IgD-negative memory B cell (primary cell): ENCODE data around the gene SPDYE2B. TPM values are rescaled to one million over a fixed set of nuclear protein-coding genes. Genes with fewer than 3 reads are reported as not detected.
A peak's percentile ranks its signal among the peaks of the same experiment; 100 is the strongest.
"Not testable (repeated sequence)": the region's sequence is repeated elsewhere in the genome, so short reads cannot be mapped to it uniquely, and the experiment has no call there.

ENCODE experiments used
- H3K27ac Mint-ChIP-seq, 3 donors: one replicate each; pipeline ENCODE4 v1.8.0; 2020 to 2022; ENCODE audit warnings: mild to moderate bottlenecking in 3 of 3, mixed read lengths in 3 of 3, moderate library complexity in 1 of 3
- H3K27me3 Mint-ChIP-seq: one replicate; pipeline ENCODE4 v1.8.0; 2021; ENCODE audit warnings: mixed read lengths
- H3K36me3 Mint-ChIP-seq: one replicate; pipeline ENCODE4 v1.8.0; 2020; ENCODE audit warnings: mild to moderate bottlenecking, mixed read lengths
- H3K4me1 Mint-ChIP-seq, 3 donors: one replicate each; pipeline ENCODE4 v1.8.0; 2020 to 2022; ENCODE audit warnings: mixed read lengths in 3 of 3, mild to moderate bottlenecking in 1 of 3
- H3K4me3 Mint-ChIP-seq, 4 donors: one replicate each; pipeline ENCODE4 v1.8.0; 2020 to 2022; ENCODE audit warnings: mild to moderate bottlenecking in 4 of 4, mixed read lengths in 4 of 4, moderate library complexity in 3 of 4
- H3K9me3 Mint-ChIP-seq, 3 donors: one replicate each; pipeline ENCODE4 v1.8.0; 2020 to 2021; ENCODE audit warnings: mixed read lengths in 3 of 3, mild to moderate bottlenecking in 1 of 3
- polyA plus RNA-seq: library from polyadenylated mRNA; unstranded; fragments of 300-500 nt; fragmentation: Illumina TruSeq; gene quantifications from one replicate; pipeline ENCODE4 v1.2.3, GENCODE V29; 2021

The SPDYE2B gene
- polyA plus RNA-seq, 1 donor from 2014 or later: not detected

- not testable (repeated sequence) for H3K27ac Mint-ChIP-seq, H3K36me3 Mint-ChIP-seq, H3K9me3 Mint-ChIP-seq, H3K27me3 Mint-ChIP-seq, H3K4me1 Mint-ChIP-seq, H3K4me3 Mint-ChIP-seq
These were observed 22.7 kb upstream of the SPDYE2B start for GRCh38 chr7:102627271-102627904.

GRCh38 chr7:102630622-102631021, 19.5 kb upstream of the SPDYE2B start:
- not testable (repeated sequence) for H3K9me3 Mint-ChIP-seq, H3K27me3 Mint-ChIP-seq, H3K4me3 Mint-ChIP-seq, H3K4me1 Mint-ChIP-seq, H3K27ac Mint-ChIP-seq, H3K36me3 Mint-ChIP-seq

GRCh38 chr7:102634299-102634698, 15.8 kb upstream of the SPDYE2B start:
- H3K36me3 Mint-ChIP-seq, H3K9me3 Mint-ChIP-seq, H3K4me3 Mint-ChIP-seq, H3K27ac Mint-ChIP-seq, H3K27me3 Mint-ChIP-seq, H3K4me1 Mint-ChIP-seq: not testable (repeated sequence)

DNA sequence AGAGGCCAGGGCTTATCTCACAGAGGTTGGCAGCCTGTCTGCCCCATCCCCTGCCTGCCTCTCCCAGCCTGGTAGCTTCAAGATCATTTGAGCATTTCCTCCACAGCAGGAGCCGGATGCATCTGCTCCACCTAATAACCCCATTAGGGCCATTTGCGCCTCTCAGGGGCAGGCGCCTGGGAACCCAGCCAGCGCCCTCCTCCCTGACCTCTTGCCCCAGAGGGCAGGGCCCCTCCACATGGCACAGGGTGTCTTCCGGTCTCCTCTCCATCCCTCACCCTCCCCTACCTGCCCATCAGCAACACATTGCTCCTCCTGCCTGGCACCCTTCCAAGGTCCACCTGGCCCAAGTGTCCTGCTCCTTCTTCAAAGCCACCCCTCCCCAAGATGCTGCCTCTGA, 14.8 kb upstream of the SPDYE2B start:
- H3K4me3 Mint-ChIP-seq, H3K9me3 Mint-ChIP-seq, H3K27me3 Mint-ChIP-seq, H3K36me3 Mint-ChIP-seq, H3K4me1 Mint-ChIP-seq, H3K27ac Mint-ChIP-seq: not testable (repeated sequence)

DNA sequence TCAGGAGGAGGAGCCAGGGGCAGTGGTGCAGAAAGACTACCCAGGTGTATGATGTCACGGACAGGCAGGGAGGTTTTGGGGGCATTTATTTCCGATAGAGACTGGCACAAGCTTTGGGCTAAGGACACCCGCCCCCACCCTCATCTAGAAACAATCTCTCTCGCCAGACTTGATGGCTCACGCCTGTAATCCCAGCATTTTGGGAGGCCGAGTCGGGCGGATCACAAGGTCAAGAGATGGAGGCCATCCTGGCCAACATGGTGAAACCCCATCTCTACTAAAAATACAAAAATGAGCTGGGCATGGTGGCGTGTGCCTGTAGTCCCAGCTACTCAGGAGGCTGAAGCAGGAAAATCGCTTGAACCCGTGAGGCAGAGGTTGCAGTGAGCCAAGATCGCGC, 13.2 kb upstream of the SPDYE2B start:
- not testable (repeated sequence) for H3K36me3 Mint-ChIP-seq, H3K27ac Mint-ChIP-seq, H3K4me1 Mint-ChIP-seq, H3K9me3 Mint-ChIP-seq, H3K27me3 Mint-ChIP-seq, H3K4me3 Mint-ChIP-seq

DNA sequence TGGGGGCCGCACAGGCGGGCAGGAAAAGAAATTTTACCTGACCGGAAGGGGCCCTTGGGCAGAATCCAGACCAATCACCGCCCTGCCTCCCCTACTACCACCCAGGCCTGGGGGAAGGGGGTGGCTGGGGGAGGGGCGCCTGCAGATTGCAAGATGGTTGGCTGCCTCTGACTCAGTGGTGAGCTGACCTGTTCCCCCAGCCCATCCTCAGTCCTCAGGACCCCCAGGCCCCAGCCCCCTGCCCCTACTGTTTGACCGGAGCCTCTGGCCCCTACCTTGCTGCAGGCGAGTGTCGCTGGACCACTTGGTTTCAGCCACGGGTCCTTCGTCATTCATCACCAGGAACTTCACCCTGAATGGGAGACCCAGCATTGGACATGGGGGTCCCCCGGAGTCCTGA, 11.3 kb upstream of the SPDYE2B start:
- H3K4me1 Mint-ChIP-seq, H3K27me3 Mint-ChIP-seq, H3K9me3 Mint-ChIP-seq, H3K36me3 Mint-ChIP-seq, H3K4me3 Mint-ChIP-seq, H3K27ac Mint-ChIP-seq: not testable (repeated sequence)

DNA sequence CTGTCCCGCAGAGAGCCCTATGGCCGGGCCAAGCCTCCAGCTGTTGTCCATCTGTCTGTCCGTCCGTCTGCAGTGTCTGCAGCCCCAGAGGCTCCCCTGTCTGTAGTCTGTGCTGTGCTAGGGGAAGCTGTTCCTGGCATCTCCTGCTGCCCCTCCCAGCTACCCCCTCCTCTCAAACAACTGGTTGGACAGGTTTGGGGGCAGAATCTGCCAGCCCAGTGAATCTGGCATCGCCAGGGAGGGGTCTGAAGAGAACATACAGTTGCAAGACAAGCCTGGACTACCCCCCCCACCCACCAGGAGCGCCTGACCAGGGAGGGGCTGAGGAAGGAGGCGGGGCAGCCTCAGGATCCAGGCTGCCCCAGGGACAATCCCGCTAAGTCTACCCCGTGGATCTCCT, 7.4 kb upstream of the SPDYE2B start, which contains the start of gene UPK3BL1:
Gene UPK3BL1 (minus strand): TSS at position 101 of the 400 bp plus-strand sequence. CDS start 50 bp downstream, at position 51.
- not testable (repeated sequence) for H3K27me3 Mint-ChIP-seq, H3K36me3 Mint-ChIP-seq, H3K9me3 Mint-ChIP-seq, H3K4me1 Mint-ChIP-seq, H3K4me3 Mint-ChIP-seq, H3K27ac Mint-ChIP-seq

DNA sequence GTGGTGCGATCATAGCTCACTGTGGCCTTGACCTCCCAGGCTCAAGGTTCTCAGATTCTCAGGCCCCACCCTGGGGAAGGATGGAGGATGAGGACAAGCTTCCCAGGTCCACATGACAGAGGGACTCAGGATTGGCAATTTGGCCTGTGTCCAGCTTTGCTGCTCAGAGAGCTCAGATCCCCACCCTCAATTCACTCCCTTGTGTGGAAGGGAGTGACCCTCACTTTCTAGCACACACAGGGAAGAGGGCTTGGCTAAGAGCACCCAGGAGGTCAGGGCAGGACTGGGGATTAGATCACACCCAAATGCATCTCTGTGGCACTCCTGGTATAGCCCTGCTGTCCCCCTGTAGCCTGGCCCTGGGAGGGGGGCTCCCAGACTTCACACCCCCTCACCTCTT, 6.7 kb upstream of the SPDYE2B start:
- not testable (repeated sequence) for H3K4me3 Mint-ChIP-seq, H3K9me3 Mint-ChIP-seq, H3K27me3 Mint-ChIP-seq, H3K4me1 Mint-ChIP-seq, H3K27ac Mint-ChIP-seq, H3K36me3 Mint-ChIP-seq

- not testable (repeated sequence) for H3K27me3 Mint-ChIP-seq, H3K27ac Mint-ChIP-seq, H3K36me3 Mint-ChIP-seq, H3K9me3 Mint-ChIP-seq, H3K4me3 Mint-ChIP-seq, H3K4me1 Mint-ChIP-seq
These were observed 2.3 kb upstream of the SPDYE2B start for GRCh38 chr7:102647813-102648212.

- H3K9me3 Mint-ChIP-seq, H3K27me3 Mint-ChIP-seq, H3K27ac Mint-ChIP-seq, H3K36me3 Mint-ChIP-seq, H3K4me1 Mint-ChIP-seq, H3K4me3 Mint-ChIP-seq: not testable (repeated sequence)
These were observed 14.6 kb downstream of the SPDYE2B start for GRCh38 chr7:102664765-102665164.

GRCh38 chr7:102666850-102667249, 16.7 kb downstream of the SPDYE2B start:
- not testable (repeated sequence) for H3K9me3 Mint-ChIP-seq, H3K4me1 Mint-ChIP-seq, H3K36me3 Mint-ChIP-seq, H3K4me3 Mint-ChIP-seq, H3K27me3 Mint-ChIP-seq, H3K27ac Mint-ChIP-seq

DNA sequence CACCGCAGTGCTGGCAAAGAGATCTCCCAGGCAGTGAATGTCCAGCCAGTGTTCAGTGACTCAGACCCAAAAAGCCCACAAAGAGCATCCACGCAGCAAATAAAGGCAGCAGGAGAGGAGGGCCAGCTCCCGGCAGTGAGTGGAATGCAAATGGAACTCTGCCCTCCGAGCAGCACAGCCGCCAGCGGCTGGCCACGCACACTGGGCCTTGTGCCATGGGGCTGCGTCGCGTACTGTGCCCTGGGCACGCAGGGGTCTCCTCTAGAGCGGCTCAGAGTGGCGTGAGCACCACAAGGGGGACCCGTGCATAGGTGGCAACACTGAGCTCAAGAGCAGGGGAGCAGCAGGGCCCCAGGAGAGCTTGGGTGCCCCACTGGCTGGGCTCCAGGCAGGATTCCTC, 17.4 kb downstream of the SPDYE2B start:
- H3K9me3 Mint-ChIP-seq, H3K36me3 Mint-ChIP-seq, H3K27ac Mint-ChIP-seq, H3K4me3 Mint-ChIP-seq, H3K27me3 Mint-ChIP-seq, H3K4me1 Mint-ChIP-seq: not testable (repeated sequence)

DNA sequence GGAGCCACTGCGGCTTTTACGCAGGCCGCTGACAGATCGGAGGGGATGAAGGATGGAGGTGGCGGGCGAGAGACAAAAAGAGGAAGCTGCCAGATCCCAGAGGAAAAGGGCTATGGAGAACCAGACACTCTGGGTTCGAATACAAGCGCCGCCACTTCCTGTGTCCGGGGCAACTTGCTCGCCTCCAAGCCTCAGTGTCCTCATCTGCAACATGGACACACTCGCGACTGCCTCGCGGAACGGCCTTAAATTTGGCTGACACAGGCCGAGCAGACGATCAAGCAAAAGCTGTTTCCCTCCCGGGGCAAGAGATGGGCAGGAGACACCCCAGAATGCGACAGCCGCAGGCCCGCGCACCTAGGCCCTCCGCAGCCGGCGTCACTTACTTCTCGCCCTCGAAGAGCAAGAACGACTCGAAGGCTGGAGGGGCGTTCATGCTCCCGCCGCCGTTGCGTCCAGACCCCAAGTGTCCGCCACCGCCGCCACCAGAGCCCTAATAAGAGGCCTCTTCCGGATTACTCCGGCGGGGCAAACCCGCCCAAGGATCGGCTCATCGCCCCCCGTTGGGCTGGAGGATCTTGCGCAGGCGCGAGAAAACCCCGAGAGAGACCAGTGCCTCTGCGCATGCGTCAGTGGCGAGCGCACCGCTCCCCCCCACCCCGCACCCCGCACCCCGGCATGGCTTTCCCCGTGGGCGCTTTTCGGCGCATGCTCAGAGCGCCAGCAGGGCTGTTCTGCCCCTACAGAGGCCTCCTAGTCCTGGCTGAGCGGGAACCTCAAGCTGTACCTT, 21.2 kb downstream of the SPDYE2B start, which contains the start of gene POLR2J2:
Gene POLR2J2 (minus strand): TSS at position 498 of the 790 bp plus-strand sequence. CDS start 62 bp downstream, at position 436.
- H3K4me1 Mint-ChIP-seq, H3K9me3 Mint-ChIP-seq, H3K27me3 Mint-ChIP-seq, H3K36me3 Mint-ChIP-seq: not testable (repeated sequence)
- H3K4me3 Mint-ChIP-seq: peak within 1 kb of the TSS in 2 of 4 donors; percentile 80 to 89
- peak within 1 kb of the TSS in 1 of 3 donors; percentile 89 for H3K27ac Mint-ChIP-seq

GRCh38 chr7:102671956-102672307, 21.8 kb downstream of the SPDYE2B start:
- H3K36me3 Mint-ChIP-seq, H3K27me3 Mint-ChIP-seq, H3K4me1 Mint-ChIP-seq, H3K9me3 Mint-ChIP-seq: not testable (repeated sequence)
- Mint-ChIP-seq H3K4me3 (peak overlapping the region in 1 of 4 donors; percentile 80), H3K27ac (peak overlapping the region in 1 of 3 donors; percentile 89)

GRCh38 chr7:102673447-102674067, 23.4 kb downstream of the SPDYE2B start:
- not testable (repeated sequence) for H3K27me3 Mint-ChIP-seq, H3K27ac Mint-ChIP-seq, H3K9me3 Mint-ChIP-seq, H3K4me1 Mint-ChIP-seq, H3K36me3 Mint-ChIP-seq, H3K4me3 Mint-ChIP-seq

DNA sequence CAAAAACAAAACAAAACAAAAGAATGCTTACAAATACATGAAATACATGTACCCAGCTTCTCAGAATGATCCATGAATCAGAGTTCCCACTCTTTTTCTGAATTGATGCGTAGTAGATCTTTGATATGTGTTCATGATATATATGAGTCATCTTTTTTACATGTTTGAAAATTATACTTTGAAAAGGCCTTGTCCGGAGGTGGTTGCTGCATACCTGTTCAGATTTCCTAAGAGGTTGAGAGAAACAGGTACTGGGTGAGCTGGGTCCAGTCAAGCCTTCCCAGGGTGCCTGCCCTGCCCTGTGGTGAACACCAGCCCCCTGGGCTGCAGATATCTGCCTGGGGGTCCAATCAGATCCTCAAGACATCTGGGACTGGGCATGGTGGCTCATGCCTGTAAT, 25.4 kb downstream of the SPDYE2B start:
- not testable (repeated sequence) for H3K27ac Mint-ChIP-seq, H3K4me3 Mint-ChIP-seq, H3K36me3 Mint-ChIP-seq, H3K4me1 Mint-ChIP-seq, H3K9me3 Mint-ChIP-seq, H3K27me3 Mint-ChIP-seq
